CD4-positive, alpha-beta T cell treated with Interleukin-21 for 1 hour (primary cell): Measurements from ENCODE around the gene CACNA2D4.

ENCODE experiments used
- DNase-seq: peaks from one replicate; pipeline ENCODE4 v3.0.0-alpha.2; 2020

CACNA2D4 gene

GRCh38 chr12:1768615-1769014 is 149.8 kb downstream of the CACNA2D4 start:
- DNase-seq = no peak

- DNase-seq = no peak
Observed at GRCh38 chr12:1767407-1768090, 150.9 kb downstream of the CACNA2D4 start.

DNA sequence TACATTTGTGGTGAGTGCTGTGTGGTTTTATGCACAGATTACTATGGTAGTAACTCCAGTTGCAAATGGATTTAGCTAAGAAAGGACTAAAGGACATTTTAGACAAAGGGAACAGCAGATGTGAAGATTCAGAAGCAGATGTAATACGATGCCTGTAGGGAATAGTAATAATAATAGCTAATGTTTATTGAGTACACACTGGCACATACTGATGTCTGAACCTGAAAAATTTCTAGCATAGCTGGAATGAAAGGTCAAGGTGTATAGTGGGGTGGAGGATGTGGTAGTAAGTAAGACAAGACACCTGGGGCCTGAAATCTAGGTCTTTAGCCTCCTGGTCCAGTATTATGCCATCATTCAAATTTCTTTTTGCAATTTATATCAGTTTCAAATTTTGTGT is 152.3 kb downstream of the CACNA2D4 start:
- DNase-seq = no peak

DNA sequence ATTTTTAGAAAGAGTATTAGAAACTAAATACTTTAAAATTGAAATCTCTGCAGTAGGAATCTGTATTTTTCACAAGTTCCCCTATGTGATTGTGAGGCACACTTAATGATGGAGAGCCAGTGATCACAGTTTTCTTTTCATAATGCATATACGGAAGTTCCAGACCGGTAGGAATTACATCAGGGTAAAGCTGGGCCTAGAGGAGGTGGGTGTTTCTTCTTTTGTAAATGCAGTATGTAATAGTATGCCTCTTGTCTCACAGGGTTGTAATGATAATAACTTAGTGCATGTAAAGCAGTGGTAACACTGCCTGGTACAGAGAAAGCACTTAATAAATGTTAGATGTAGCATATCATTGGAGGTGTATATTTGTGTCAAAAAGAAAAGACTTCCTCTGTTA is 155.3 kb downstream of the CACNA2D4 start:
- no peak for DNase-seq

GRCh38 chr12:1761857-1762256 is 156.6 kb downstream of the CACNA2D4 start:
- no peak for DNase-seq

DNA sequence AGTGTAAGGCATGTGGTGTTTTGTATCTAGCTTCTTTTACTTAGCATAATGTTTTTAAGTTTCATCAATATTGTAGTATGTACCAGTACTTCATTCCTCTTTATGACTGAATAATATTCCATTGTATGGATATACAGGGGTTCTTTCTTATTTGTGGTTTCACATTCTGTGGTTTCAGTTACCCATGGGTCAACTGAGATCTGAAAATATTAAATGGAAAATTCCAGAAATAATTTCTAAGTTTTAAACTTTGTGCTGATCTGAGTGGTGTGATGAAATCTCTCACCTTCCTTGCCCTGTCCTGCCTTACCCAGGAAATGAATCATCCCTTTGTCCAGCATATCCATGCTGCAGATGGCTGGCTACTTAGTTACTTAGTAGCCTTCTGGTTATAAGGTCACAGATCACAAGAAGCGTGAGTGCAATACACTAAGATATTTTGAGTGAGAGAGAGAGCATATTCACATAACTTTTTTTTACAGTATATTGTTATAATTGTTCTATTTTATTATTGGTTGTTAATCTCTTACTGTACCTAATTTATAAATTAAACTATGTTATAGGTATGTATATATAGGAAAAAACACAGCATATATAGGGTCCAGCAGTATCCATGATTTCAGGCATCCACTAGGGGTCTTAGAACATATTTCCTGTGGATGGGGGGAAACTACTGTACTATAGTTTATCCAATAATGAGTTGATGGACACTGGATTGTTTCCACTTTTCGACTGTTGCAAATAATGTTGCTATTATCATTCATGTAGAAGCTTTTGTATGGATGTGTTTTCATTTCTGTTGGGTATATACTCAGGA is 157.7 kb downstream of the CACNA2D4 start:
- no peak for DNase-seq

- no peak for DNase-seq
Observed at GRCh38 chr12:1758887-1759286, 159.6 kb downstream of the CACNA2D4 start.

- no peak for DNase-seq
Observed at GRCh38 chr12:1758376-1758775, 160.1 kb downstream of the CACNA2D4 start.

DNA sequence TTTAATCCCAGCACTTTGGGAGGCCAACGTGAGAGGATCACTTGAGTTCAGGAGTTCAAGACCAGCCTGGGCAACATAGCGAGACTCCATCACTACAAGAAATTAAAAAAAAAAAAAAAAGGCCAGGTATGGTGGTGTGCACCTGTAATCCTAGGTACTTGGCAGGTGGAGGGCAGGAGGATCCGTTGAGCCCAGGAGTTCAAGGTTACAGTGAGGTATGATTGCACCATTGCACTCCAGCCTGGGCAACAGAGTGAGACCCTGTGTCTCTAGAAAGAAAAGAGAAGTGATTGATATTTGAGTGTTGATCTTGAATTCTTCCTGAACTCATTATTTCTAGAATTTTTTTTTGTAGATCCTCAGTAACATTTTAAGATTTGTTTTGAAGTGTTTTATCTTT is 168.2 kb downstream of the CACNA2D4 start:
- DNase-seq = no peak

- no peak for DNase-seq
Observed at GRCh38 chr12:1749019-1749418, 169.4 kb downstream of the CACNA2D4 start.

DNA sequence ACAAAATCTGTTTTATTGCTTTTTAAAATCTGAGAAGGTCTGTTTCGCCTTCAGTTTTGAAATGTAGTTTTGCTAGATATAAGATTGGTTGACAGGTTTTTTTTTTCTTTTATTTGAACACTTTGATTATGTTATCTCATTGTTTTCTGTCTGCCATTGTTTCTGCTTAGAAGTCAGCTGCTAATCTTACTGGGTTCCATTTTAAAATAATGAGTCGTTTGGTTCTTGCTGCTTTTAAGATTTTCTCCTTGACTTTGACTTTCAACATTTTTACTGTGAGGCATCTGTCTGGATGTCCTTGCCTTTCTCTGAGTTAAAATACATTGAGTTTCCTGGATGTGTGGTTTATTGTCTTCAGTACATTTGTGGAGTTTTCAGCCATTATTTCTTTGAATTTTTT is 170.8 kb downstream of the CACNA2D4 start:
- no peak for DNase-seq

DNA sequence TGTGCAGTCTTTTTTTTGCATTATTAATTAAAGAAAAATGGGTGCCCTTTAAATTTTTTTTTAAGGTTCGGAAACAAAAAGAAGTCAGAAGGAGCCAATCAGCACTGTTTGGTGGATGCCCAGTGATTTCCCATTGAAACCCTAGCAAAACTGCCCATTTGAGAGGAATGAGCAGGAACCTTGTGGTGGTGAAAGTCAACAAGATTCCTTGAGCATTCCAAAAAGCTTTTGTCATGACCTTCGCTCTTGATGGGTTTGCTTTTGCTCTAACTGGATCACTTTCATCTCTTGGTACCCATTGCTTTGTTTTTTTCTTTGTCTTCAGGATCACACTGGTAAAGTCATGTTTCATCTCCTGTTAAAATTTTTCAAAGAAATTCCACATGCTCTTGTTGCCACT is 173.5 kb downstream of the CACNA2D4 start:
- no peak for DNase-seq
